ENCODE measurements around the gene CNIH2.

DNA sequence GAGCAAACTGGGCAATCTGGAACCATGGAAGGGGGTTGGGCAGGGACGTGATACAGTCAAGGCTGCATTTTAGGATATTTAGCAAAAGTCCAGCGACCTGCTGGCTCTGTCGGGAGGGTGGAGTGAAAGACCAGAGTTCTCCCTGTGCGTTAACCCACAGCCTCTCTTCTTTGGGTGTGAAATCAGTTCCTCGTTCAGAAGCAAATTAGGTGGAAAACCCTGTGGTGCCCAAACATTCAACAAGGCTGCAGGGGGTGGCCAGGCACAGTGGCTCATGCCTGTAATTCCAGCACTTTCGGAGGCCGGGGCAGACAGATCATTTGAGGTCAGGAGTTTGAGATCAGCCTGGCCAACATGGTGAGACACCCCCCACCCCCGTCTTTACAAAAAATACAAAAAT lies 19.6 kb downstream of the CNIH2 start:
- TF ChIP-seq POLR2A (IDR thresholded peaks at IDR 0.05) (no peak), POLR2AphosphoS5 (IDR thresholded peaks at IDR 0.05) (no peak)
- TF ChIP-seq, protein P1, sequence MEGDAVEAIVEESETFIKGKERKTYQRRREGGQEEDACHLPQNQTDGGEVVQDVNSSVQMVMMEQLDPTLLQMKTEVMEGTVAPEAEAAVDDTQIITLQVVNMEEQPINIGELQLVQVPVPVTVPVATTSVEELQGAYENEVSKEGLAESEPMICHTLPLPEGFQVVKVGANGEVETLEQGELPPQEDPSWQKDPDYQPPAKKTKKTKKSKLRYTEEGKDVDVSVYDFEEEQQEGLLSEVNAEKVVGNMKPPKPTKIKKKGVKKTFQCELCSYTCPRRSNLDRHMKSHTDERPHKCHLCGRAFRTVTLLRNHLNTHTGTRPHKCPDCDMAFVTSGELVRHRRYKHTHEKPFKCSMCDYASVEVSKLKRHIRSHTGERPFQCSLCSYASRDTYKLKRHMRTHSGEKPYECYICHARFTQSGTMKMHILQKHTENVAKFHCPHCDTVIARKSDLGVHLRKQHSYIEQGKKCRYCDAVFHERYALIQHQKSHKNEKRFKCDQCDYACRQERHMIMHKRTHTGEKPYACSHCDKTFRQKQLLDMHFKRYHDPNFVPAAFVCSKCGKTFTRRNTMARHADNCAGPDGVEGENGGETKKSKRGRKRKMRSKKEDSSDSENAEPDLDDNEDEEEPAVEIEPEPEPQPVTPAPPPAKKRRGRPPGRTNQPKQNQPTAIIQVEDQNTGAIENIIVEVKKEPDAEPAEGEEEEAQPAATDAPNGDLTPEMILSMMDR (IDR thresholded peaks at IDR 0.05) = no peak

Data from prostate gland (tissue), 2 donors.